ENCODE measurements around the gene PRMT9.

The PRMT9 gene

GRCh38 chr4:147599769-147600168, 84.2 kb downstream of the PRMT9 start:
- Histone ChIP-seq H3K27me3 (ENCODE audit: control insufficient read depth, insufficient read depth, low read length) (no peaks in the 10 kb centered on the region), H3K27ac (ENCODE audit: low read depth, low read length) (no peak overlapping the region)

GRCh38 chr4:147599206-147599605, 84.8 kb downstream of the PRMT9 start:
- no peak overlapping the region for H3K4me3 ChIP-seq (ENCODE audit: low read length)
- H3K9ac ChIP-seq (ENCODE audit: low read length) = no peak overlapping the region
- no peaks in the 10 kb centered on the region for H3K36me3 ChIP-seq (ENCODE audit: control insufficient read depth, insufficient read depth, low read length)
- no peak overlapping the region for H3K27ac ChIP-seq (ENCODE audit: low read depth, low read length)
- H3K4me1 ChIP-seq (ENCODE audit: control insufficient read depth, insufficient read depth, low read length) = no peaks in the 10 kb centered on the region
- no peaks in the 10 kb centered on the region for H3K27me3 ChIP-seq (ENCODE audit: control insufficient read depth, insufficient read depth, low read length)

More at GRCh38 chr4:147599769-147600168, 84.2 kb downstream of the PRMT9 start:
- Histone ChIP-seq H3K4me1 (ENCODE audit: control insufficient read depth, insufficient read depth, low read length) (no peaks in the 10 kb centered on the region), H3K36me3 (ENCODE audit: control insufficient read depth, insufficient read depth, low read length) (no peaks in the 10 kb centered on the region), H3K9ac (ENCODE audit: low read length) (no peak overlapping the region), H3K4me3 (ENCODE audit: low read length) (no peak overlapping the region)

GRCh38 chr4:147597561-147597960, 86.4 kb downstream of the PRMT9 start:
- Histone ChIP-seq H3K4me3 (ENCODE audit: low read length) (no peak overlapping the region), H3K9ac (ENCODE audit: low read length) (no peak overlapping the region), H3K27me3 (ENCODE audit: control insufficient read depth, insufficient read depth, low read length) (no peaks in the 10 kb centered on the region), H3K27ac (ENCODE audit: low read depth, low read length) (no peak overlapping the region), H3K36me3 (ENCODE audit: control insufficient read depth, insufficient read depth, low read length) (no peaks in the 10 kb centered on the region), H3K4me1 (ENCODE audit: control insufficient read depth, insufficient read depth, low read length) (no peaks in the 10 kb centered on the region)

- no peak overlapping the region for H3K9ac ChIP-seq (ENCODE audit: low read length)
- H3K27ac ChIP-seq (ENCODE audit: low read depth, low read length) = no peak overlapping the region
- H3K27me3 ChIP-seq (ENCODE audit: control insufficient read depth, insufficient read depth, low read length) = no peaks in the 10 kb centered on the region
- no peaks in the 10 kb centered on the region for H3K36me3 ChIP-seq (ENCODE audit: control insufficient read depth, insufficient read depth, low read length)
- no peaks in the 10 kb centered on the region for H3K4me1 ChIP-seq (ENCODE audit: control insufficient read depth, insufficient read depth, low read length)
- H3K4me3 ChIP-seq (ENCODE audit: low read length) = no peak overlapping the region
Measured at GRCh38 chr4:147596981-147597380, 87.0 kb downstream of the PRMT9 start.

- no peaks in the 10 kb centered on the region for H3K36me3 ChIP-seq (ENCODE audit: control insufficient read depth, insufficient read depth, low read length)
- H3K9ac ChIP-seq (ENCODE audit: low read length) = no peak overlapping the region
- no peak overlapping the region for H3K27ac ChIP-seq (ENCODE audit: low read depth, low read length)
- H3K4me3 ChIP-seq (ENCODE audit: low read length) = no peak overlapping the region
- no peaks in the 10 kb centered on the region for H3K4me1 ChIP-seq (ENCODE audit: control insufficient read depth, insufficient read depth, low read length)
- H3K27me3 ChIP-seq (ENCODE audit: control insufficient read depth, insufficient read depth, low read length) = no peaks in the 10 kb centered on the region
Measured at GRCh38 chr4:147596377-147596776, 87.6 kb downstream of the PRMT9 start.

- Histone ChIP-seq H3K27ac (ENCODE audit: low read depth, low read length) (no peak overlapping the region), H3K27me3 (ENCODE audit: control insufficient read depth, insufficient read depth, low read length) (no peaks in the 10 kb centered on the region), H3K4me3 (ENCODE audit: low read length) (no peak overlapping the region), H3K4me1 (ENCODE audit: control insufficient read depth, insufficient read depth, low read length) (no peaks in the 10 kb centered on the region), H3K9ac (ENCODE audit: low read length) (no peak overlapping the region), H3K36me3 (ENCODE audit: control insufficient read depth, insufficient read depth, low read length) (no peaks in the 10 kb centered on the region)
Measured at GRCh38 chr4:147594578-147594977, 89.4 kb downstream of the PRMT9 start.

GRCh38 chr4:147594107-147594506, 89.9 kb downstream of the PRMT9 start:
- Histone ChIP-seq H3K4me1 (ENCODE audit: control insufficient read depth, insufficient read depth, low read length) (no peaks in the 10 kb centered on the region), H3K9ac (ENCODE audit: low read length) (no peak overlapping the region), H3K27me3 (ENCODE audit: control insufficient read depth, insufficient read depth, low read length) (no peaks in the 10 kb centered on the region), H3K36me3 (ENCODE audit: control insufficient read depth, insufficient read depth, low read length) (no peaks in the 10 kb centered on the region), H3K27ac (ENCODE audit: low read depth, low read length) (no peak overlapping the region), H3K4me3 (ENCODE audit: low read length) (no peak overlapping the region)

- H3K27ac ChIP-seq (ENCODE audit: low read depth, low read length) = no peak overlapping the region
- H3K9ac ChIP-seq (ENCODE audit: low read length) = no peak overlapping the region
- no peaks in the 10 kb centered on the region for H3K27me3 ChIP-seq (ENCODE audit: control insufficient read depth, insufficient read depth, low read length)
- no peaks in the 10 kb centered on the region for H3K4me1 ChIP-seq (ENCODE audit: control insufficient read depth, insufficient read depth, low read length)
- no peak overlapping the region for H3K4me3 ChIP-seq (ENCODE audit: low read length)
- no peaks in the 10 kb centered on the region for H3K36me3 ChIP-seq (ENCODE audit: control insufficient read depth, insufficient read depth, low read length)
Measured at GRCh38 chr4:147591106-147591505, 92.9 kb downstream of the PRMT9 start.

GRCh38 chr4:147590249-147590920, 93.6 kb downstream of the PRMT9 start:
- no peak overlapping the region for H3K27ac ChIP-seq (ENCODE audit: low read depth, low read length)
- no peaks in the 10 kb centered on the region for H3K4me1 ChIP-seq (ENCODE audit: control insufficient read depth, insufficient read depth, low read length)
- no peaks in the 10 kb centered on the region for H3K27me3 ChIP-seq (ENCODE audit: control insufficient read depth, insufficient read depth, low read length)
- H3K9ac ChIP-seq (ENCODE audit: low read length) = no peak overlapping the region
- H3K36me3 ChIP-seq (ENCODE audit: control insufficient read depth, insufficient read depth, low read length) = no peaks in the 10 kb centered on the region
- no peak overlapping the region for H3K4me3 ChIP-seq (ENCODE audit: low read length)

- Histone ChIP-seq H3K4me1 (ENCODE audit: control insufficient read depth, insufficient read depth, low read length) (no peaks in the 10 kb centered on the region), H3K27ac (ENCODE audit: low read depth, low read length) (no peak overlapping the region), H3K27me3 (ENCODE audit: control insufficient read depth, insufficient read depth, low read length) (no peaks in the 10 kb centered on the region), H3K36me3 (ENCODE audit: control insufficient read depth, insufficient read depth, low read length) (no peaks in the 10 kb centered on the region), H3K9ac (ENCODE audit: low read length) (no peak overlapping the region), H3K4me3 (ENCODE audit: low read length) (no peak overlapping the region)
Measured at GRCh38 chr4:147589586-147589985, 94.4 kb downstream of the PRMT9 start.
